Fibroblast of lung (primary cell): ENCODE measurements around the gene COG5.

ENCODE experiments used
- EZH2 ChIP-seq: IDR thresholded peaks from 2 replicates; pipeline ENCODE4 v1.5.1; 2012; ENCODE audit warnings: low read length, control low read depth, mild to moderate bottlenecking; ENCODE audit errors: missing control alignments
- TF ChIP-seq, protein P1 (sequence below), 2 donors: IDR thresholded peaks in 1 of 2; conservative IDR thresholded peaks in 1 of 2; 1 replicate in 1 of 2; 2 replicates in 1 of 2; pipeline ENCODE4 v1.5.1; 2011 to 2012; ENCODE audit warnings: low read length in 2 of 2, control low read depth in 1 of 2, inconsistent platforms in 1 of 2, low read depth in 1 of 2, mild to moderate bottlenecking in 1 of 2

- TF ChIP-seq, protein P1, sequence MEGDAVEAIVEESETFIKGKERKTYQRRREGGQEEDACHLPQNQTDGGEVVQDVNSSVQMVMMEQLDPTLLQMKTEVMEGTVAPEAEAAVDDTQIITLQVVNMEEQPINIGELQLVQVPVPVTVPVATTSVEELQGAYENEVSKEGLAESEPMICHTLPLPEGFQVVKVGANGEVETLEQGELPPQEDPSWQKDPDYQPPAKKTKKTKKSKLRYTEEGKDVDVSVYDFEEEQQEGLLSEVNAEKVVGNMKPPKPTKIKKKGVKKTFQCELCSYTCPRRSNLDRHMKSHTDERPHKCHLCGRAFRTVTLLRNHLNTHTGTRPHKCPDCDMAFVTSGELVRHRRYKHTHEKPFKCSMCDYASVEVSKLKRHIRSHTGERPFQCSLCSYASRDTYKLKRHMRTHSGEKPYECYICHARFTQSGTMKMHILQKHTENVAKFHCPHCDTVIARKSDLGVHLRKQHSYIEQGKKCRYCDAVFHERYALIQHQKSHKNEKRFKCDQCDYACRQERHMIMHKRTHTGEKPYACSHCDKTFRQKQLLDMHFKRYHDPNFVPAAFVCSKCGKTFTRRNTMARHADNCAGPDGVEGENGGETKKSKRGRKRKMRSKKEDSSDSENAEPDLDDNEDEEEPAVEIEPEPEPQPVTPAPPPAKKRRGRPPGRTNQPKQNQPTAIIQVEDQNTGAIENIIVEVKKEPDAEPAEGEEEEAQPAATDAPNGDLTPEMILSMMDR (conservative IDR thresholded peaks at IDR 0.05 in 1 of 2, IDR thresholded peaks at IDR 0.05 in 1 of 2; ENCODE audit: low read depth in 1 of 2, low read length in 2 of 2): no peak
- TF ChIP-seq EZH2: no peak
These were observed 169.4 kb downstream of the COG5 start for GRCh38 chr7:107394276-107394675.
